ENCODE results near the gene PAM. TPM values are rescaled to one million over a fixed set of nuclear protein-coding genes. Genes with fewer than 3 reads are reported as not detected.

PAM gene
- total RNA-seq, 6 experiments from 2014 or later = 164 to 266 (median 182) TPM

GRCh38 chr5:102918986-102919610 is 164.0 kb downstream of the PAM start:
- TF ChIP-seq CTCF (IDR thresholded peaks at IDR 0.05) = no peak
- no peak overlapping the region for H3K27ac Mint-ChIP-seq
- no peaks in the 10 kb centered on the region for H3K27me3 Mint-ChIP-seq (ENCODE audit: insufficient read depth)
- H3K9me3 Mint-ChIP-seq = no peaks in the 10 kb centered on the region
- H3K4me3 Mint-ChIP-seq = no peak overlapping the region
- H3K4me1 Mint-ChIP-seq (ENCODE audit: low read depth) = peaks cover 33% of the 10 kb centered on the region
- no peak for DNase-seq
- peaks cover 10% of the 10 kb centered on the region for H3K36me3 Mint-ChIP-seq (ENCODE audit: low read depth)

- no peak overlapping the region for H3K27ac Mint-ChIP-seq
- no peaks in the 10 kb centered on the region for H3K9me3 Mint-ChIP-seq
- H3K4me3 Mint-ChIP-seq = no peak overlapping the region
- H3K27me3 Mint-ChIP-seq (ENCODE audit: insufficient read depth) = no peaks in the 10 kb centered on the region
- H3K36me3 Mint-ChIP-seq (ENCODE audit: low read depth) = peaks cover 18% of the 10 kb centered on the region
- H3K4me1 Mint-ChIP-seq (ENCODE audit: low read depth) = peaks cover 33% of the 10 kb centered on the region
- no peak for TF ChIP-seq CTCF (IDR thresholded peaks at IDR 0.05)
- no peak for DNase-seq
These were observed 165.7 kb downstream of the PAM start for GRCh38 chr5:102920762-102921161.

- Mint-ChIP-seq H3K9me3 (no peaks in the 10 kb centered on the region), H3K27ac (no peak overlapping the region; the same call in 1 of the 2 replicates), H3K27me3 (ENCODE audit: insufficient read depth) (no peaks in the 10 kb centered on the region), H3K36me3 (ENCODE audit: low read depth) (peaks cover 18% of the 10 kb centered on the region), H3K4me1 (ENCODE audit: low read depth) (peaks cover 33% of the 10 kb centered on the region), H3K4me3 (no peak overlapping the region)
- TF ChIP-seq CTCF (IDR thresholded peaks at IDR 0.05) = no peak
- DNase-seq = peak; percentile 10
These were observed 166.4 kb downstream of the PAM start for GRCh38 chr5:102921341-102922044.

- H3K27me3 Mint-ChIP-seq (ENCODE audit: insufficient read depth) = no peaks in the 10 kb centered on the region
- TF ChIP-seq CTCF (IDR thresholded peaks at IDR 0.05) = no peak
- H3K27ac Mint-ChIP-seq = no peak overlapping the region
- H3K4me3 Mint-ChIP-seq = no peak overlapping the region
- H3K36me3 Mint-ChIP-seq (ENCODE audit: low read depth) = peaks cover 18% of the 10 kb centered on the region
- no peaks in the 10 kb centered on the region for H3K9me3 Mint-ChIP-seq
- DNase-seq = no peak
- peaks cover 33% of the 10 kb centered on the region for H3K4me1 Mint-ChIP-seq (ENCODE audit: low read depth)
These were observed 167.1 kb downstream of the PAM start for GRCh38 chr5:102922111-102922720.

- H3K9me3 Mint-ChIP-seq = no peaks in the 10 kb centered on the region
- H3K27ac Mint-ChIP-seq = no peak overlapping the region
- no peak overlapping the region for H3K4me3 Mint-ChIP-seq
- H3K27me3 Mint-ChIP-seq (ENCODE audit: insufficient read depth) = no peaks in the 10 kb centered on the region; the same call in 1 of the 2 replicates
- DNase-seq = no peak
- peaks cover 18% of the 10 kb centered on the region for H3K36me3 Mint-ChIP-seq (ENCODE audit: low read depth)
- peaks cover 33% of the 10 kb centered on the region for H3K4me1 Mint-ChIP-seq (ENCODE audit: low read depth)
- no peak for TF ChIP-seq CTCF (IDR thresholded peaks at IDR 0.05)
These were observed 167.8 kb downstream of the PAM start for GRCh38 chr5:102922799-102923477.
